ENCODE results near the gene ERC2. TPM values are rescaled to one million over a fixed set of nuclear protein-coding genes. Genes with fewer than 3 reads are reported as not detected.
A peak's percentile ranks its signal among the peaks of the same experiment; 100 is the strongest.

Gene ERC2
- total RNA-seq, 1 donor = 0.36 TPM

DNA sequence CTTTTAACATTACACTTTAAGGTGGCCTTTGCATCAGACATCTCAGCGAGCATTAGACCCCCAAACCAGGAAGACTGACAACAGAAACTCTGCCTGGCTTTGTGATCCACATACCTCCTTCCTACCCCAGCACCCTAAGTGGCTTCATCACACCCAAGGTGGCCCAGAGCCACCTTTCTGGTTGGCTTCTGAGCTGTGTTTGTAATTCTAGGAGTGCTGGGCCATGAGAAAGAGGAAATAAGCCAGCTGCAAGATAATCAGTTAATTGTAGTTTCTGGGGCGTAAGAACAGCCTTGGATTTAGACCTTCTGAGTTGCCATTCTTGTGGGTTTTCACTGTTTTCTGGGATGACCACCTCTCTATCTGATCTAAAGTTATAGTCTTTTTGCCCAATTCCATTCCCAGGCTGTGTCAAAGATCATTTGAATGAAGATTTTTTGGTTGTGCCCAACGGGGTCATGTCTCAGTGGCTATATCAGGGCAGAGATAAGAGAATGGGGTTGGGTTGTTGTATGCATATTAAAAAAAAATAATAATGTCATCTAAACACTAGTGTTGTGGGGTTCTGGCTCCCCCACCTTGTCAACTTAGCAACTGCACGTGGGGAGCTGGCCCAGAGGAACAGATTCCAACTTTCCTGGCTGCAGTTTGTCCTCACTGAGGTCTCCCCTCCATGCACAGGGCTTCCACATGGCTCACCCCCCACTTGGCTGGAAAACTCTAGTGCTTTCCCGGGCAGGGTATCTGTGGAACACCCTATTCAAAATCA is 746.4 kb downstream of the ERC2 start:
- Histone ChIP-seq H3K36me3 (ENCODE audit: insufficient read depth, low read length) (no peaks in the 10 kb centered on the region), H3K4me2 (ENCODE audit: insufficient read depth, low read length) (no peak overlapping the region), H4K20me1 (ENCODE audit: insufficient read depth, low read length) (no peaks in the 10 kb centered on the region), H3K9me3 (ENCODE audit: low read depth, low read length) (no peaks in the 10 kb centered on the region), H2AFZ (ENCODE audit: low read length) (no peak overlapping the region), H3K79me2 (ENCODE audit: insufficient read depth, low read length) (no peaks in the 10 kb centered on the region), H3K27me3 (ENCODE audit: insufficient read depth, low read length) (peaks cover 10% of the 10 kb centered on the region), H3K4me3 (ENCODE audit: insufficient read depth, low read length) (no peak overlapping the region), H3K27ac (ENCODE audit: low read depth, low read length) (no peak overlapping the region), H3K4me1 (ENCODE audit: insufficient read depth, low read length) (peaks cover 20% of the 10 kb centered on the region)
- TF ChIP-seq, protein P1, sequence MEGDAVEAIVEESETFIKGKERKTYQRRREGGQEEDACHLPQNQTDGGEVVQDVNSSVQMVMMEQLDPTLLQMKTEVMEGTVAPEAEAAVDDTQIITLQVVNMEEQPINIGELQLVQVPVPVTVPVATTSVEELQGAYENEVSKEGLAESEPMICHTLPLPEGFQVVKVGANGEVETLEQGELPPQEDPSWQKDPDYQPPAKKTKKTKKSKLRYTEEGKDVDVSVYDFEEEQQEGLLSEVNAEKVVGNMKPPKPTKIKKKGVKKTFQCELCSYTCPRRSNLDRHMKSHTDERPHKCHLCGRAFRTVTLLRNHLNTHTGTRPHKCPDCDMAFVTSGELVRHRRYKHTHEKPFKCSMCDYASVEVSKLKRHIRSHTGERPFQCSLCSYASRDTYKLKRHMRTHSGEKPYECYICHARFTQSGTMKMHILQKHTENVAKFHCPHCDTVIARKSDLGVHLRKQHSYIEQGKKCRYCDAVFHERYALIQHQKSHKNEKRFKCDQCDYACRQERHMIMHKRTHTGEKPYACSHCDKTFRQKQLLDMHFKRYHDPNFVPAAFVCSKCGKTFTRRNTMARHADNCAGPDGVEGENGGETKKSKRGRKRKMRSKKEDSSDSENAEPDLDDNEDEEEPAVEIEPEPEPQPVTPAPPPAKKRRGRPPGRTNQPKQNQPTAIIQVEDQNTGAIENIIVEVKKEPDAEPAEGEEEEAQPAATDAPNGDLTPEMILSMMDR (IDR thresholded peaks at IDR 0.05; ENCODE audit: extremely low read depth, low read depth, low read length) = peak; percentile 85
- DNase-seq (ENCODE audit: insufficient read length, low spot score, missing footprints) = peak; percentile 51

DNA sequence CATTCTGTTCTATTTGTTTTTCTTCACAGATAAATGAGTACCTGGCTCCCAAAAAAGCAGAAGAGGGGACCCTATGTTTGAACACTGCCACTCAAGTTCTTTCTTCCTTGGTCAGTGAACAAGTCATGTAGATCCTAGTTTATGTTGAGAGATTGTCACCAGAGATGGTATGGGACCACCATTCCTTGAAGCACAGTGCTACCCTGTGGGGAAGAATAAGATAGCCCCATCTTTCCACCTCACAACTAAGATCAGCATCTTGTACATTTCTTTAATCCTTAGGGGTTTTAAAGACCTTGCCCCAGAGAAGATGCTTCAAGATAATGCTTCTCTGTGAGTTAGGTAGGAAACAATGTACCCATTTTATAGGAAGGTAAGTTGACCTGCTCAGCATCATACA is 747.7 kb downstream of the ERC2 start:
- no peaks in the 10 kb centered on the region for H3K36me3 ChIP-seq (ENCODE audit: insufficient read depth, low read length)
- no peak overlapping the region for H3K27ac ChIP-seq (ENCODE audit: low read depth, low read length)
- H4K20me1 ChIP-seq (ENCODE audit: insufficient read depth, low read length) = no peaks in the 10 kb centered on the region
- H3K4me3 ChIP-seq (ENCODE audit: insufficient read depth, low read length) = no peak overlapping the region
- DNase-seq (ENCODE audit: insufficient read length, low spot score, missing footprints) = no peak
- H3K27me3 ChIP-seq (ENCODE audit: insufficient read depth, low read length) = peaks cover 10% of the 10 kb centered on the region
- no peaks in the 10 kb centered on the region for H3K79me2 ChIP-seq (ENCODE audit: insufficient read depth, low read length)
- no peak overlapping the region for H2AFZ ChIP-seq (ENCODE audit: low read length)
- H3K4me2 ChIP-seq (ENCODE audit: insufficient read depth, low read length) = no peak overlapping the region
- peaks cover 20% of the 10 kb centered on the region for H3K4me1 ChIP-seq (ENCODE audit: insufficient read depth, low read length)
- TF ChIP-seq, protein P1 (IDR thresholded peaks at IDR 0.05; ENCODE audit: extremely low read depth, low read depth, low read length) = peak; percentile 59
- H3K9me3 ChIP-seq (ENCODE audit: low read depth, low read length) = no peaks in the 10 kb centered on the region

DNA sequence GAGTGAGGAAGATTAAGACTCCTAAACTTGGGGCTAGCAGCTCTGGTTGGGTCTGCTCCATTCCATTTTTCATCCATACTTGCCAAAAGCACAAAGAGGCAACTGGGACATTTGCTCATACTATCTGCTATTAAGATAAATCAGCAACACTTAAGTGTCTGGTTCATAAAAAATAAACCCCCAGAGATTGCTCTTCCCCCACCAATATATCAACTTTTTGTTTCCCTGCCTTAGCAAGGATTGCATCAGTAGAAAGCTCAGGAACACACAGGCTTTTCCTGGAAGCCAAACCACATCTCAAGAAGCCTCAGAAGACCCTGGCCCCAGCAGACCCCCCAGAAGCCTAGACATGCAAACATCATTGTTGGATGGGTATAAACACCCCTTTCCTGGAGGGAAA is 748.8 kb downstream of the ERC2 start:
- Histone ChIP-seq H4K20me1 (ENCODE audit: insufficient read depth, low read length) (no peaks in the 10 kb centered on the region), H3K4me1 (ENCODE audit: insufficient read depth, low read length) (peaks cover 20% of the 10 kb centered on the region), H2AFZ (ENCODE audit: low read length) (no peak overlapping the region), H3K4me2 (ENCODE audit: insufficient read depth, low read length) (no peak overlapping the region), H3K4me3 (ENCODE audit: insufficient read depth, low read length) (no peak overlapping the region), H3K27me3 (ENCODE audit: insufficient read depth, low read length) (peaks cover 5% of the 10 kb centered on the region), H3K27ac (ENCODE audit: low read depth, low read length) (peak overlapping the region; percentile 52), H3K9me3 (ENCODE audit: low read depth, low read length) (no peaks in the 10 kb centered on the region), H3K36me3 (ENCODE audit: insufficient read depth, low read length) (no peaks in the 10 kb centered on the region), H3K79me2 (ENCODE audit: insufficient read depth, low read length) (no peaks in the 10 kb centered on the region)
- DNase-seq (ENCODE audit: insufficient read length, low spot score, missing footprints) = no peak
- TF ChIP-seq, protein P1 (IDR thresholded peaks at IDR 0.05; ENCODE audit: extremely low read depth, low read depth, low read length) = no peak

DNA sequence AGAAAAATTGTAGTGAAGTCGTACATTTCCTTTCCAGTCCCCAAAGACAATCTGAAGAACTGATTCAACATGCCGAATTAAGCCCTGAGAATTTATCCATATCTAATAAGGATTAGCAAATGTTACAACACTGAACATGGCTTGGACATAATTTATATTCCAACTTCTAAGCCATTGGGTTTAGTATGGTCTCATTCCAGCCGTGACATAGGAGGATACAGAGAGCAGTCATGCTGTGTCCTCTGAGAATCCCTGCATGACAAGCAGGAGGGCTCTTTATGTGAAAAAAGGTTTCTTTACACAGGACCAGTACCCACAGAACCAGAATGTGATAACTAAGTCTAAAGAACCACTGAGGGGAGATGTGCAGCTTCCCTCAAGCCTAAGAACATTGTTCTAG is 749.3 kb downstream of the ERC2 start:
- H3K4me1 ChIP-seq (ENCODE audit: insufficient read depth, low read length) = peaks cover 20% of the 10 kb centered on the region
- DNase-seq (ENCODE audit: insufficient read length, low spot score, missing footprints) = no peak
- peaks cover under 1% of the 10 kb centered on the region for H3K27me3 ChIP-seq (ENCODE audit: insufficient read depth, low read length)
- H3K9me3 ChIP-seq (ENCODE audit: low read depth, low read length) = no peaks in the 10 kb centered on the region
- H3K4me3 ChIP-seq (ENCODE audit: insufficient read depth, low read length) = no peak overlapping the region
- H4K20me1 ChIP-seq (ENCODE audit: insufficient read depth, low read length) = no peaks in the 10 kb centered on the region
- H3K36me3 ChIP-seq (ENCODE audit: insufficient read depth, low read length) = no peaks in the 10 kb centered on the region
- H3K79me2 ChIP-seq (ENCODE audit: insufficient read depth, low read length) = no peaks in the 10 kb centered on the region
- peak overlapping the region; percentile 52 for H3K27ac ChIP-seq (ENCODE audit: low read depth, low read length)
- peak overlapping the region; percentile 39 for H3K4me2 ChIP-seq (ENCODE audit: insufficient read depth, low read length)
- TF ChIP-seq, protein P1 (IDR thresholded peaks at IDR 0.05; ENCODE audit: extremely low read depth, low read depth, low read length) = no peak
- H2AFZ ChIP-seq (ENCODE audit: low read length) = no peak overlapping the region

All from osteoblast (primary cell).